ENCODE measurements around the gene SLC8A3.

SLC8A3 gene

GRCh38 chr14:70021548-70022220 lies 167.1 kb downstream of the SLC8A3 start:
- no peak for TF ChIP-seq CTCF (conservative IDR thresholded peaks at IDR 0.05; ENCODE audit: low read depth, low read length)
- H3K4me3 ChIP-seq (ENCODE audit: low read length), result no peak overlapping the region
- no peak for DNase-seq (ENCODE audit: low read depth)

GRCh38 chr14:70020352-70021170 lies 168.2 kb downstream of the SLC8A3 start:
- no peak overlapping the region for H3K4me3 ChIP-seq (ENCODE audit: low read length)
- no peak for TF ChIP-seq CTCF (conservative IDR thresholded peaks at IDR 0.05; ENCODE audit: low read depth, low read length)
- no peak for DNase-seq (ENCODE audit: low read depth)

GRCh38 chr14:70019695-70020094 lies 169.1 kb downstream of the SLC8A3 start:
- H3K4me3 ChIP-seq (ENCODE audit: low read length), result no peak overlapping the region
- no peak for TF ChIP-seq CTCF (conservative IDR thresholded peaks at IDR 0.05; ENCODE audit: low read depth, low read length)
- no peak for DNase-seq (ENCODE audit: low read depth)

GRCh38 chr14:70018713-70019211 lies 170.0 kb downstream of the SLC8A3 start:
- TF ChIP-seq CTCF (conservative IDR thresholded peaks at IDR 0.05; ENCODE audit: low read depth, low read length), result no peak
- DNase-seq (ENCODE audit: low read depth), result no peak
- H3K4me3 ChIP-seq (ENCODE audit: low read length), result no peak overlapping the region

- no peak for DNase-seq (ENCODE audit: low read depth)
- no peak for TF ChIP-seq CTCF (conservative IDR thresholded peaks at IDR 0.05; ENCODE audit: low read depth, low read length)
- no peak overlapping the region for H3K4me3 ChIP-seq (ENCODE audit: low read length)
These were observed 170.5 kb downstream of the SLC8A3 start for GRCh38 chr14:70018230-70018629.

GRCh38 chr14:70014406-70015095 lies 174.2 kb downstream of the SLC8A3 start:
- no peak for DNase-seq (ENCODE audit: low read depth)
- H3K4me3 ChIP-seq (ENCODE audit: low read length), result no peak overlapping the region
- no peak for TF ChIP-seq CTCF (conservative IDR thresholded peaks at IDR 0.05; ENCODE audit: low read depth, low read length)

All from retinal pigment epithelial cell (primary cell).